ENCODE results near the gene CEP104.
A peak's percentile ranks its signal among the peaks of the same experiment; 100 is the strongest.

The CEP104 gene

GRCh38 chr1:3856923-3857790 is at the start of gene CEP104, which contains the start of gene DFFB:
TSS of gene CEP104 (minus strand) at chr1:3857211. CDS start at chr1:3852407, 4,804 bp downstream.
TSS of gene DFFB (plus strand) at chr1:3857476. CDS start at chr1:3857604, 128 bp downstream.
- peak; percentile 93 to 95 for DNase-seq (ENCODE audit: low read depth in 2 of 2)

- DNase-seq (ENCODE audit: low read depth in 2 of 2), result no peak
These were observed 49.6 kb upstream of the CEP104 start for GRCh38 chr1:3906672-3907020.

- DNase-seq (ENCODE audit: low read depth in 2 of 2), result no peak
These were observed 49.1 kb upstream of the CEP104 start for GRCh38 chr1:3905953-3906671.

GRCh38 chr1:3905266-3905952 is 48.4 kb upstream of the CEP104 start:
- DNase-seq (ENCODE audit: low read depth in 2 of 2), result no peak

- DNase-seq (ENCODE audit: low read depth in 2 of 2), result no peak
These were observed 47.8 kb upstream of the CEP104 start for GRCh38 chr1:3904843-3905185.

GRCh38 chr1:3904006-3904842 is 47.2 kb upstream of the CEP104 start:
- no peak for DNase-seq (ENCODE audit: low read depth in 2 of 2)

GRCh38 chr1:3903141-3904005 is 46.4 kb upstream of the CEP104 start:
- no peak for DNase-seq (ENCODE audit: low read depth in 2 of 2)

- DNase-seq (ENCODE audit: low read depth in 2 of 2), result no peak
These were observed 45.6 kb upstream of the CEP104 start for GRCh38 chr1:3902571-3903091.

- no peak for DNase-seq (ENCODE audit: low read depth in 2 of 2)
These were observed 45.1 kb upstream of the CEP104 start for GRCh38 chr1:3902111-3902511.

- peak; percentile 87 to 89 for DNase-seq (ENCODE audit: low read depth in 2 of 2)
These were observed 44.0 kb upstream of the CEP104 start for GRCh38 chr1:3900969-3901529.

GRCh38 chr1:3900150-3900968 is 43.3 kb upstream of the CEP104 start, which contains the start of gene C1orf174:
TSS of gene C1orf174 (minus strand) at chr1:3900272. CDS start at chr1:3900186, 86 bp downstream.
- DNase-seq (ENCODE audit: low read depth in 2 of 2), result peak; percentile 82 to 85

- DNase-seq (ENCODE audit: low read depth in 2 of 2), result no peak
These were observed 42.7 kb upstream of the CEP104 start for GRCh38 chr1:3899754-3900149.

- DNase-seq (ENCODE audit: low read depth in 2 of 2), result no peak
These were observed 42.2 kb upstream of the CEP104 start for GRCh38 chr1:3898994-3899753.

- no peak for DNase-seq (ENCODE audit: low read depth in 2 of 2)
These were observed 41.4 kb upstream of the CEP104 start for GRCh38 chr1:3898475-3898735.

GRCh38 chr1:3896396-3897000 is 39.5 kb upstream of the CEP104 start:
- DNase-seq (ENCODE audit: low read depth in 2 of 2), result no peak

- no peak for DNase-seq (ENCODE audit: low read depth in 2 of 2)
These were observed 38.9 kb upstream of the CEP104 start for GRCh38 chr1:3895951-3896325.

GRCh38 chr1:3895279-3895950 is 38.4 kb upstream of the CEP104 start:
- no peak for DNase-seq (ENCODE audit: low read depth in 2 of 2)

Measured in stimulated activated CD8-positive, alpha-beta memory T cell treated with anti-CD3 and anti-CD28 coated beads, Interleukin-15, amount 100 ng/mL, for 48 hours (primary cell).